GM21786 (cell line): Measurements from ENCODE around the gene C12orf56.
A peak's percentile ranks its signal among the peaks of the same experiment; 100 is the strongest.

Source experiments
- ATAC-seq: cut with Tn5 transposase; IDR thresholded peaks from one replicate; pipeline ENCODE4 v1.9.1; 2021; ENCODE audit not compliant: unreplicated experiment

C12orf56 gene, protein sequence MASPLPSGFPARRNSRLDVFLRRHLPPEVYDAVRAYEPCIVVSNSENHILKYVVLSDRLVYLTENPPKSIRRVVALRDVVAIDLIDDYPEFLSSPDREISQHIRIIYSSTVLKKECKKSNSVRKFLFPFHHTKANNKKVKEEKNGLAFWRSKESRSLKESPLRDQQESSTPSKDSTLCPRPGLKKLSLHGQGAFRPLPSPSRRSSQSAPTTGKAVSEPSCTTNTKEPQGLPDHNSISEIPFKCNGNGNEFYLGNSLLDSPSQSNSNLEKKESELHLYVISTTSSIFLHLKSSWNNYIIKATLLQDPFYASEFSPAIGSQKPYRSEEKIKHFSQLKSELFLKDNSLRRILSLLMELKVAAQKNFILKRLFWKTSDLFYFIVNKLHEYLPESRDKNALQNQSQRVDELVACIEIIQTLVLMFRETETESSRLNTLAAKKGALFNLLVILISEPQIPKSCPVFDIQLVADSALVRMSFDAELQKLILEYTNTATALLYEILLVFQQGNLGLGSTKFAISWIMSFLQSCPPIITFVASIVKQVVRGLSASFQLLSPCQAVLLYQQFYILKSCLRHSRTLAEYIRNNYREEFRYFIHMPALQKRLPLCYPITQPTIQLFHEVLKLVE

DNA sequence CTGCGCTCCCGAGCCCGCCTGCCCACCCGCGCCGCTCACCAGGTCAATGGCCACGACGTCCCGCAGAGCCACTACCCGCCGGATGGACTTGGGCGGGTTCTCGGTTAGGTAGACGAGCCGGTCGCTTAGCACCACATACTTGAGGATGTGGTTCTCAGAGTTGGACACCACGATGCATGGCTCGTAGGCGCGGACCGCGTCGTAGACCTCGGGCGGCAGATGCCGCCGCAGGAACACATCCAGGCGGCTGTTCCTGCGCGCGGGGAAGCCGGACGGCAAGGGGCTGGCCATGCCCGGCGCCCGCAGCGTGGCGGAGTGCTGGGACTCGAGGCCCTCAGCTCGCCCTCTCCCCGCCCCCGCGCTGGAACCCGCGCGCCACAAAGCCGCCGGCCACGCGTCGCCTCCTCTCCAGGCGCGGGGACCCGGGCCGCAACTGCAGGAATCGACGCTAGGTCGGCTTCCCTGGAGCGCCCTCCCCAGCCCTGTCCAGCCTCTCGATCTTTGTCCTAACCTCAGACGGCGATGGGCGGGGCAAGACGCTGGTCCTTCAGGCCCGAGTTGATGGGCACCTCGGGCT is at the start of gene C12orf56:
TSS of gene C12orf56 (minus strand) at position 484 of the 577 bp plus-strand sequence. CDS start at position 291, 193 bp downstream.
- ATAC-seq = no peak

DNA sequence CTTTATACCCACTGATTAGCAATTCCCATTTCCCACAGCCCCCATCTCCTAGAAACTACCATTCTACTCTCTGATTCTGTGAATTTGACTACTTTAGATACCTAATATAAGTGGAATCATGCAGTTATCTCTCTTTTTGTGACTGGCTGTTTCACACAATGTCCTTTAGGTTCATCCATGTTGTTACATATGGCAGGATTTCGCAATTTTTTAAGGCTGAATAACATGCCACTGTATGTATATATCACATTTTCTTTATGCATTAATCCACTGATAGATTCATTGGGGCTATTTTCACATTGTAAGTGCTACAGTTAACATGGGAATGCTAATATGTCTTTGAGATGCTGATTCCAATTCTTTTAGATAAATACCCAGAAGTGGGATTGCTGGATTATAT is 49.5 kb upstream of the C12orf56 start:
- ATAC-seq = no peak

DNA sequence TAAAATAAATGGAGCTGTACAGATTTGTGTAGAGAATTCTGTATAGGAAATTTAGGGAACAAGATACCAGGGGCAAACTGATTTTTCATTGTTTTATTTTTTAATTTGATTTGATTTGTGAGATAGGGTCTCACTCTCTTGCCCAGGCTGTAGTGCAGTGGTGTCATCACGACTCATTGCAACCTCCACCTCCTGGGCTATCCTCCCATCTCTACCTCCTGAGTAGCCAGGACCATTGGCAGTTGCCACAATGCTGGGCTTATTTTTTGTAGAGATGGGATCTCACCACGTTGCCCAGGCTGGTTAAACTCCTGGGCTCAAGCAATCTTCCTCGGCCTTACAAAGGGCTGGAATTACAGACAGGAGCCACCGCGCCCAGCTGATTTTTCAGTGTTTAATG is 43.4 kb upstream of the C12orf56 start:
- ATAC-seq = no peak

DNA sequence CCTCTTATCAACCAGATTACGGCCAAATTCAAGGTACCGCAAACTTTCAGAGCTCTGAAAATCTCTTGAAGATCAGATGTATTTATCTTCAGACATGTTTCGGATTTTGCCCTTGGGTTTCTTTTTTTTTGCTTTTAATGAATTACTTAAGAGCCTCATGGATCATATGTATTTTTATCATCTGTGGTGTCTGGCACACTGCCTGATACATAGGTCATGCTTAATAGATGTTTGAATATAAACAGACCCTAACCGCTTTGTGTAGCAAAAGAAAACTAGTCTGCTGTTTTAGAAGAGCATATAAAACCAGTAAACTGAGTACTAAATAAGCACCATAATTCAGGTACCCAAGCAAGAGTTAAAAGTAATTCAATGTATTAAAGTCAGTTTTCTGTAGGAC is 41.2 kb upstream of the C12orf56 start:
- ATAC-seq = no peak

DNA sequence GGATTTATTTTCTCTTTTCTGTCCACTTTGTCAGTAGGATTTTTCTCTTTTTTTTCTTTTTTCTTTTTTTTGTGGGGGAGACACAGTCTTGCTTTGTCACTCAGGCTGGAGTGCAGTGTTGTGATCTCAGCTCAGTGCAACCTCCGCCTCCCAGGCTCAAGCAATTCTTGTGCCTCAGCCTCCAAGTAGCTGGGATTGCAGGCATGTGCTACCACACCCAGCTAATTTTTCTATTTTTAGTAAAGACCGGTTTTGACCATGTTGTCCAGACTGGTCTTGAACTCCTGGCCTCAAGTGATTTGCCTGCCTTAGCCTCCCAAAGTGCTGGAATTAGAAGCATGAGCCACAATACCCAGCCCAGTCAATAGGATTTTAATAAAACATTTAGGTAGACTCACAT is 40.3 kb upstream of the C12orf56 start:
- no peak for ATAC-seq

DNA sequence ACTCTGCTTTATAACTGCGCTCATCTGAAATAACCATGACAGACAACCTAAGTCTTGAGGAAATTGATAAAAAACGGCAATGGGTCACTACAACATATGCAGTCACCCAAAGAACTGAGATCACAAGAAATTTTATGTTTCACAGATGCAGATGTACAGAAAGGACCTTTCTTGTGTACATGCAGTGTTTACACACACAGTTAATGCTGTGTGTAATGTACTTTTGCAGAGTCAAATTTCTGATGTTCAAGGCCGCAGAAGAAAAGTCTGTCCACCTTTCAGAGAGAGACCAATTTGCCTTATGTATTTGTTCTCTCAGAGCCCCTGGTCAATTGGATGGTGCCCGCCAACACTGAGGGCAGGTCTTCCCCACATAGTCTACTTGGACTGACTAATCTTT is 38.4 kb upstream of the C12orf56 start:
- ATAC-seq = no peak

DNA sequence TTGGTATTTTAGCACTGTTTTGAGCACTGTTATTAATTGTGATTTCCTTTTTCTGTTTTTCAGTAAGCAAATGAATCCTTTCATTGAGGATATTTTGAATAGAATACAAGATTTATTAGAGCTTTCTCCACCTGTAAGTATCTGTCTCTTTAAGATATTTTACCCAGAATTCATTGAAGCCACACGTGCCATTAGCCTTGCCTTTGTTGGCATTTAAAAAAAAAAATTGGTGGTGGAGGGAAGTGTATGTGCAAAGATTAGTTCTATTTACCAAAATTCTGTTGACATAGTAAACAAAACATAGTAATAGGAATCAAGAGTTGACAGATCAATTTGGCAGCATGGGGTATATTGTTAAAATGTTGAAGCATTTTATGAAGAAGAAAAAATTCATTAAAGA is 37.4 kb upstream of the C12orf56 start:
- no peak for ATAC-seq

DNA sequence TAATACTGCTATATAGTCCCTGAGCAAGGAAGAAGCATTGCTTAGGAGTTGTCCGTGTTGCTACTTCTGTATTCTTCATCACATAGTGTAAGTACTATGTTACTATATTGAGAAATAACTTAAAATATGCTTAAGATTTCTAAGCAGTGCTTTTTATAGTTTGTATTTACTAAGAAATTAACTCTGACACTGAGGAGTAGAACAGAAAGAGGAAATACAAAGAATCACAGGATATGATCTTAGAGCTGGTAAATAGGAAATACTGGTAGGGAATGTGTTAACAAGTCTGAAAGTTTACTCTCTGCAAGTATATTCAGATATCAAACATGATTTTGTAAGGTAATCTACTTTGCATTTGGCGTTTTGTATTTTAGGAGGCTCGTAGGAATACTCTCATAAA is 29.1 kb upstream of the C12orf56 start:
- ATAC-seq = no peak

DNA sequence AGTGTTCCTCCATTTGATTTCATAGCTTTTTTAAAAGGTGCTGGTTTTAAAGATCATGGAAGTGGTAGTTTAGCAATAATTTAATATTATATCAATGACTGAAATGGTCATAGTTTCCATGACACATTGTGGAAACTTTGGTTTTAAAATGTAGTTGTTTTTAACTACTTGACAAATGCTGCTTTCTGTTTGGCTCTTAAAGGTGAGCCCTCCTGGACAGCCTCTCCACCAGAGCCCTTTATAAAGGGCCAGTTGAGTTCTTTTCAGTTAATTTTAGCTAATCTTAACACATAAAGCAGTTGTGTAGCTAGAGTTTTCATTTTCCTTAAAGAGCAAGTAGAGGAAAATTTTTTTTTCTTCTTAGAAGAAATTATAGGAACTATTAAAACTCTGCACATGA is 27.7 kb upstream of the C12orf56 start:
- no peak for ATAC-seq

DNA sequence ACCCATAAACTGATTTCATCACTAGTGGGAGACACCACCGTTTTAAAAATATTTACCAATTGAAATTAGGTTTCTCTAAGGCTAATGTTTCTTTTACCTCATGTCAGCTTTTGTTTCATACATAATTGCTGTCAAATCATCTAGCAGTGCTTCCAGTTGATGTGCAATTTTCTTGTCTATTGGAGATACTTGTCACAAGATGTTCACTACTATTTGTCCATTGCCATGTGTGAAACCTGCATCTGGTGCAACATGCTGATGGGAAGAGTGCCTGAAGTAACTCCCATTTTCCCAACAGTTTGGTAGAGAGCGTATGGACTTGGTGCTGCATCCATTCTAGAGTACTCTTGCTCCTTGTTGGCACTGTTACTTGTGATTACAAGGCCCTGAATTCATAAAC is 23.3 kb upstream of the C12orf56 start:
- no peak for ATAC-seq

DNA sequence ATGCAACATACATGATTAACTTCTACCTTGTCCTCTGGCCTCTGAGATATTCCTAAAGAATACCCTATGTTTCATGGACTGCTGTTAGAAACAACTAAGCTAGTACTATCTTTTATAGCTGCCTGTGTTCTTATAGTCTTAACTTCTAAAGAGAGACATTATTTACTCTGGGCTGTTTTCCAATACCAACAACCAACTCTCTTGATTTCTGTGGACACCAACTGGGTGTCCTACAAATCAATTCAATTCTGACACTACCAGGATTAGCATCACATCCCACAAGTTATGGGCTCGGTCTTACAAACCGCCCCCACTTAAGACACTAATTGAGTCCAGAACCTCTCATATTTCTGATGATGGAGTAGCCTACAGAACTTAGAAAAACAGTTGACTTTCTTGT is 21.9 kb upstream of the C12orf56 start:
- ATAC-seq = no peak

DNA sequence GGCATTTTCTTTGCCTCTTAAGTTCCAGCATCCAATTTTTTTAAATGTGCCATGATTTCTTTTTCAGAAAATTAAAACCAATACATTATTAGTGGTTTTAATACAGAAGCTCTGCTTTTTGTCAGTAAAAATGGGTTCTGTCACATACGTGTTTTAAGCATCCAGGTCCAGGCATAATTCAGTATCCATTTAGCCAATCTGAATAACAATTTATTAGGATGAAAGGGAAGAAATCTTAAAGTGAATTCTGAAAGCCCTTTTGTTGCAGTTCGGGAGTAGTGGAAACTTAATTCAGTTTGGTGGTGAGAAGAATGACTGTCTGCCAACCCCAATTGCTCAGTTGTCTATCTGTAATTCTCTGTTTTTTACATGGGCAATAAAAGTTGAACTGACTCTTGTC is 20.9 kb upstream of the C12orf56 start:
- no peak for ATAC-seq

DNA sequence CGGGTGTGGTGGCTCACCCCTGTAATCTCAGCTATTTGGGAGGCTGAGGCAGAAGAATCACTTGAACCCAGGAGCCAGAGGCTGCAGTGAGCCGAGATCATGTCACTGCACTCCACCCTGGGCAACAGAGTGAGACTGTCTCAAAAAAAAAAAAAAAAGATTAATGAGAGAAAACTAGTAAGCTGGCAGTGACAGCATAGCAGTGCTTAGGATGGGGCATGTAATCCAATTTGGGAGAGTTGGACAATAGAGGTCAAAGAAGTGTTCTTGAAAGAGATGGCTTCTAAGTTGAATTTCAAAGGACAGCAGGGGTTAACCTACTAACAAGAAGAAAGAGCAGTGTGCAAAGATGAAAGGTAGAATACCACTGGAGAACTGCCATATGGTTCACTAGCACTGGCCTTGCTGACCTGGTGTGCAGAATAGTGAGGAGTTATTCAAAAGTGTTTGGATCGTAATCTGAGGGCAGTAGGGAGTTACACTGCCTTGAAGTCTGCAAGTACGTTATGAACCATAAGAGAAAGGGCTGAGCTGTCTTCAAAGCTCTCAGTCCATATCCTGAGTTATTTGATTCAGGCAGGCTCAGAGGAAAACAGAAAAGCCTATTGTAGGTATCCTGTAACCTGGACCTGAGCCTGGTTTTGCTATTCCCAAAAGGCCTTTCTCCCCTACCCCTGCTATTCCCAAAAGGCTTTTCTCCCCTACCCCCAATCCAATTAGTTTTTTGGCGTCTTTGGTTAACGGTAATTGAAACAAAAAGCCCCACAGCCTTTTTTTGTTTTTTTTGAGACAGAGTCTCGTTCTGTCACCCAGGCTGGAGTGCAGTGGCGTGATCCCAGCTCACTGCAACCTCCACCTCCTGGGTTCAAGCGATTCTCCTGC is 17.0 kb upstream of the C12orf56 start:
- ATAC-seq = no peak

DNA sequence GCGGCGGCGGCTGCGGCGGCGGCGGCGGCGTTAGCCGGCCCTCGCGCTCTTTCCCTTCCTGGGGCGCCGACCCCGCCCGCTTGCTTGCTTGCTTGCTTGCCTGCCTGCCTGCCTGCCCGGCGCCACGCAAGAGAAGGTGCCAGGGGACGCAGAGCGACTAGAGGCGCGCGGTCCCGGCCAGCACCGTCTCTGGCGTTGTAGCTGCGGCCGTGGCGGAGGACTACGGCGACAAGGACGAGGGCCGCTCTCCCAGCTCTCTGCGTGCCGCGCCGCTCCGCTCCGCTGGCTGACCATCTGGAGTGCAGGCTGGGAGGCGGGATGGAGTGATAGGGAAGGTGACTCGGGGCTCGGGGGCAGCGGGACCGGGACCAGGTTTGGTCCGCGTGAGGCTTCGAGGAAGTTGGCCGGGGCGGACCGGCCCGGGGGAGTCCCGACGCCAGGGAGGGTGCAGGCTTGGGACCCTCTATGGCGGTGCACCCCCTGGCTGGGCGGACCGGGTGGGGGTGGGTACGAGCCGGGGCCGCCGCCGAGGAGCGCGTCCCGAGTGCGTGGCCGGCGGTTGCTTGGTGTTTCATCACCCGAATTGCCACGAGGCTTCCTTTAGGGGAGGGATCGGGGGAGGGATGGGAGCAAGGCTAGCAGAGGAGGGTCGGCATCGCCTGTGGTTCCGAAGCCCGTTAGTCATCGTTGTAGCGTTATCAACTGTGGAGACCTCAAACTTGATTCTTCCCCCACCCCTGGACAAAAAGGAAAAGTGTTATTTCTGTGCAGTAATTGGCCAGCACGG is 14.1 kb upstream of the C12orf56 start:
- ATAC-seq = no peak

DNA sequence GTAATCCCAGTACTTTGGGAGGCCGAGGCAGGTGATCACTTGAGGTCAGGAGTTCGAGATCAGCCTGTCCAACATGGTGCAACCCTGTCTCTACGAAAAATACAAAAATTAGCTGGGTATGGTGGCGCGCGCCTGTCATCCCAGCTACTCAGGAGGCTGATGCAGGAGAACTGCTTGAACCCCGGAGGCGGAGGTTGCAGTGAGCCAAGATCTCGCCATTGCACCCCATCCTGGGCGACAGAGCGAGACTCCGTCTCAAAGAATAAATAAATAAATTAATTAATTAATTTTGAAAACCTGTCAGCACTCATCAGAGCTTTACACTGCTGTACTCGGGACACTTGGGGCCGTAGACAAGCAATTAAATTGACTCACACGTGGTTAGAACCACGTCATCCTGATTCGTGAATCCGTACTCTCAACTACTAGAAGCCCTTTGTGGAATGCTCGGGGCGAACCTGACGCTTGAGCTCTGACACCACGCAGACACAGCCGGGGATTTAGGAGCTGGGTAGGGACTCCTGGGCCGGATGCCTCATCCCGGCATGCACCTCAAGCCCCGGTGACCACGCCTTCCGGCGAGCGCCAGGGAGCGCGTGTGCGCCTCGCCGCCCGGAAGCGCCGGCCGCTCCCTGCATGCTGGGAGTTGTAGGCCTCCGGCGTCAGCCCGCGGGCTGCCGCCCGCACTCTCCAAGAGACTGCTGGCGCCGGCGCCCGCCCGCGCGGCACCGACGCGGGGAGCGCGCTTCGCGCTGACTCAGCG is 13.3 kb upstream of the C12orf56 start, which contains the start of gene XPOT:
TSS of gene XPOT (plus strand) at position 686 of the 763 bp plus-strand sequence. CDS start 5,644 bp downstream, outside the sequence.
- peak; percentile 93 for ATAC-seq

DNA sequence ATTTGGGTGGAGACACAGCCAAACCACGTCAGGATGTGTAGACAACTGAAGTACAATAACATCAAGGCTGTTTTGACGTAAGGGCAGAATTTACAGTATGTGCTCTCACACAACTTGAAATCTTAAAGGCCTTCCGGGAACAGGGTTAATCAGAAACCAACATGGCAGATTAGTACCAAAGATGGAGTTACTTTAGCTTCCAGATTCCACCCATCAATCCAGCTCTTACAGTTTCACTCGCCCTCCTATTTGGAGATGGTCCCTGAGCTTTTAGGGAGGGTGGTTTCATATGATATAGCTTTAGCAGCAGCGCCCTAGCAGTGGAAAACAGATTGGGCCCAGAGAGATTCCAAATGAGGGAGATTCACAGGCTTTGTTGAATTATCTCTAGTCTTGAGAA is 11.6 kb upstream of the C12orf56 start:
- ATAC-seq = no peak

DNA sequence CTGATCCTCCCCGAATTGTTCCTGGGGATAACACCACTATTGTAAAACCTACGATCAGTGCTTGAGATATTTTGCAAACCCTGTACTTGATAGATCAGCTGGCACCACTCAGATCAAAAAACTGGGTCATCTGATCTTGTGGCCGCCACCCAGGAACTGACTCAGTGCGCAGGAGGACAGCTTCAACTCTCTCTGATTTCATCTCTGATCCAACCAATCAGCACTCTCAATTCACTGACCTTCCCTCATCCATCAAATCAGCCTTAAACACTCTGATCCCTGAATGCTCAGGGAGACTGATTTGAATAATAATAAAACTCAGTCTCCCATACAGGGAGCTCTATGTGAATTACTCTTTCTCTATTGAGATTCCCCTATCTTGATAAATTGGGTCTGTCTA is 9.5 kb upstream of the C12orf56 start:
- no peak for ATAC-seq

DNA sequence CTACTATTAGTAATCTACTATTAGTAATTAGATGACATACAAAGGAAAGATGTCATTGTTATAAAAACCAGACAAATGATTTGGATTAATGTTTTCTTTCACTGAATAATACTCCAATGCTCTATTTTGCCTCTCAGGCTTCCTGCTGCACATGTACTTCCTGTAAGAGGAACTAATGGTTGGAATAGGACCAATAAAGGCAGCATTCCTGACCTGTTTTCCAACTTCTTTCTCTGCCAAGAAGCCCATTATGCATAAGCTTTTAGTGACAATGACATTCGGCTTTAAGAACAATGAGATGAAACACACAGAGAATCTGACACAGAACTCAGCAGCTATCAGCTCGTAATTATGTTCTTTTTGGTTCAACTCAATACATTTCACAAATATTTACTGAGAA is 5.2 kb upstream of the C12orf56 start:
- ATAC-seq = no peak

DNA sequence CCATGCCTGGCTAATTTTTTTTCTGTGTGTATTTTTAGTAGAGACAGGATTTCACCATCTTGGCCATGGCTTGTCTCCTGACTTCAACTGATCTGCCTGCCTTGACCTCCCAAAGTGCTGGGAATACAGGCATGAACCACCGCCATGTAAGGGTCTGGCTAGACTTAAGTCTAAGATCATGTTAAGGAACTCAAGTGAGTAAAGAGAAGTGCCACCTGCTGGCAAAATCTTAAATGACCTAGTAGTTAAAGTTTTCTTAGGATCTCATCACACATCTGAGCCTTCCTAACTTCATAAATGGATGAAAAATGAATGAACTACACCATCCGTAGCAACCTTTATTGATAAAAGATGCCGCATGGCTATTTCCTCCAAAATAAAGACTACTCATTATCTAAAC is 1.7 kb upstream of the C12orf56 start:
- no peak for ATAC-seq

DNA sequence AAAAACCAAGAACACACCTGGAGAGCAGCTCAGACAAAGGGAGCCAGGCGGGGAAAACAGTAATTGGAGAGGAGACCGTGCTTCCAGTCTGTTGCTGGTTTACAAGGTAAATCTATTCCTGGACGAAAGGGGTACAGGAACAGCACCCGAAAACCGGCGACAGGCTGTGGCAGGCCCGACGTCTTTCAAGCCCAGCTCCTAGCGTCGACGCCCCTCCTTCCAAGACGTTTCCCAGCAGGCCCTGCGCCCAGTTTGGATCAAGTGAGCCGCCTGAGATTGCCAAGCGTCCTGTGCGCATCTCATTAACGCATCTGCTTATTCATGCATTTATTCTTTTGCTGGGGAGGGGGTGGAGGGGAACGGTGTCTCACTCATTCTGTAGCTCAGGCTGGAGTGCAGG is 1.4 kb downstream of the C12orf56 start:
- ATAC-seq = no peak
